Activated CD4-positive, alpha-beta memory T cell treated with anti-CD3 and anti-CD28 coated beads, Interleukin-2, amount 10 ng/mL, durations not matched to agents 7 days and 5 days (primary cell): ENCODE results near the gene RUVBL1. TPM values are rescaled to one million over a fixed set of nuclear protein-coding genes. Genes with fewer than 3 reads are reported as not detected.

Experiments used
- CTCF ChIA-PET: fragments of 350-600 bp; sonication (Branson Sonifier 250); formaldehyde crosslinking; loops from one replicate; lab custom pipeline; 2021; ENCODE audit warnings: antibody characterized with exemption, inconsistent platforms; lab: Charles Lee
- POLR2A ChIA-PET: fragments of 350-600 bp; sonication (Branson Sonifier 250); formaldehyde crosslinking; loops from one replicate; lab custom pipeline; 2021; ENCODE audit warnings: antibody characterized with exemption; lab: Charles Lee
- DNase-seq: peaks from one replicate; pipeline ENCODE4 v3.0.0-alpha.2; 2020
- H3K27ac Mint-ChIP-seq: one replicate; pipeline ENCODE4 v1.8.0; 2021; ENCODE audit warnings: mild to moderate bottlenecking, mixed read lengths
- H3K27me3 Mint-ChIP-seq: one replicate; pipeline ENCODE4 v1.8.0; 2021; ENCODE audit warnings: mixed read lengths
- H3K36me3 Mint-ChIP-seq: one replicate; pipeline ENCODE4 v1.8.0; 2021; ENCODE audit warnings: low read depth, mixed read lengths
- H3K4me1 Mint-ChIP-seq: one replicate; pipeline ENCODE4 v1.8.0; 2021; ENCODE audit warnings: mixed read lengths
- H3K4me3 Mint-ChIP-seq: one replicate; pipeline ENCODE4 v1.8.0; 2021; ENCODE audit warnings: mild to moderate bottlenecking, mixed read lengths
- H3K9me3 Mint-ChIP-seq: one replicate; pipeline ENCODE4 v1.8.0; 2021; ENCODE audit warnings: mixed read lengths
- total RNA-seq, 2 experiments: library from RNA; stranded (reverse); gene quantifications; one replicate each; pipeline ENCODE4 v1.2.3, GENCODE V29; 2021

RUVBL1 gene
- total RNA-seq, 2 experiments from 2014 or later, result 56.3 to 62.3 TPM

DNA sequence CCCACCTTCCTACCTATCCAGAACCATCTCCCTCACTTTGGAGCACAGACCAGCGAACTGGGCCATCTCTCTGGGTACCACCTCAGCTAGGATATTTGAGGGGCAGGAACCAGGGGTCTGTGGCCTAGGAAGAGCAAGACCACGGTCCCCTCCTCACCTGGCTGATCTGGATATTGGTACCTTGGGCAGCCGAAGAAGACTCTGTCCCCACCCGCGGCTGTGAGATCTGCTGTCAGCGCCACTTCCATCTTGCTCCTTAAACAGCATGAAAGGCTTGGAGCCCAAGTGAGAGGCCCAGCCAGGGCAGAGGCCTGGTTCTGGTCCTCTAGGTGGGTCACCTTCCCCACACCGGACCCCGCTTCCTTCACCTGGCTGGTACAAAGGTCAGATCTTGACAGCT lies 44.7 kb downstream of the RUVBL1 start:
- CTCF ChIA-PET, result interaction anchor here (1.0 to 1.9 kb wide), 2 partner anchors 8 to 54 kb away, joined by 3 to 7 read pairs; no protein-coding TSS in a partner anchor
- no peak for DNase-seq
- peaks cover 17% of the 10 kb centered on the region for H3K4me1 Mint-ChIP-seq
- H3K27me3 Mint-ChIP-seq, result no peaks in the 10 kb centered on the region
- H3K27ac Mint-ChIP-seq, result no peak overlapping the region
- H3K9me3 Mint-ChIP-seq, result no peaks in the 10 kb centered on the region
- H3K36me3 Mint-ChIP-seq, result peaks cover 21% of the 10 kb centered on the region
- POLR2A ChIA-PET, result no interaction called here
- no peak overlapping the region for H3K4me3 Mint-ChIP-seq

DNA sequence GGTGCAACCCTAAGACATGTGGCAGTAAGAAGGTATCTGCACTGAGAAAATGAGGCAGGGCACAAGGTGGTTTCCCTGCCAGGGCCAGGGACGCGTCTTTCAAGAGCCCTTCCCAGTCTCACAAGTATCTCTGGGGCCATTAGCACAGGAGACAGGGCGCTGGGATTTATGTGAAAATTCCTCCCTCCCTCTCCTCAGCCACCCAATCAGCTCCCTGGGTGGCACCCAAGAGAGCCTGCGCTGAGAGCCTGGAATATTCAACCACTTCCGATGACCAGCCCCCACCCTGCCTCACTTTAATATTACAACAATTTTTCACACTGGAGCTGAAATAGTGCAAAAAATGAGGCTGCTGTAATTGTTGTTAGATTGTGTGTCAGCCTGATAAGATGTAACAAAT lies 45.3 kb downstream of the RUVBL1 start:
- Mint-ChIP-seq H3K9me3 (no peaks in the 10 kb centered on the region), H3K36me3 (peaks cover 24% of the 10 kb centered on the region)

DNA sequence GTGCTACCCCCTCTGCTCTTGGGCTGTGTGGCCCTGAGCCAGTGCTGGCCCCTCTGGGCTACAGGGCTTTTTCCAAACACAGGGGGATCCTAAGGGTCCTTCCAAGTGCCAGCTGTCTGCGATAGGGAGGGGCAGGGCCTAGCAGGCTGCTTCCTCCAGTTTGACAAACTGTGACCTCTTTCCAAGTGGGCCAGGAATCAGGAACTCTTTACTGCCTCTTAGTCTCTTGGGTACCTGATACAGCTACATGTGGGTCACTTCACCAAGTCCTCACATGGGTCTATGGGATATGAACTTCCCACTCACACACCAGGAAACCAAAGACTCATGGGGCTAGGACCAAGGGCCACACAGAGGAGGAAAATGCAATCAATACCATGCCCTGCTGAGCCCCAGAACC lies 45.9 kb downstream of the RUVBL1 start:
- DNase-seq, result no peak
- H3K27me3 Mint-ChIP-seq, result no peaks in the 10 kb centered on the region
- ChIA-PET CTCF (interaction anchor here (1.0 kb wide), 1 partner anchor 9 kb away, joined by 3 read pairs; no protein-coding TSS in a partner anchor), POLR2A (no interaction called here)
- no peak overlapping the region for H3K4me3 Mint-ChIP-seq
- peaks cover 18% of the 10 kb centered on the region for H3K36me3 Mint-ChIP-seq
- H3K4me1 Mint-ChIP-seq, result peaks cover 17% of the 10 kb centered on the region
- no peak overlapping the region for H3K27ac Mint-ChIP-seq
- no peaks in the 10 kb centered on the region for H3K9me3 Mint-ChIP-seq

More for the DNA sequence above, 45.3 kb downstream of the RUVBL1 start:
- ChIA-PET CTCF (interaction anchor here (1.0 kb wide), 1 partner anchor 8 kb away, joined by 3 read pairs; no protein-coding TSS in a partner anchor), POLR2A (no interaction called here)
- no peak overlapping the region for H3K27ac Mint-ChIP-seq
- no peaks in the 10 kb centered on the region for H3K27me3 Mint-ChIP-seq
- DNase-seq, result no peak
- peaks cover 17% of the 10 kb centered on the region for H3K4me1 Mint-ChIP-seq
- H3K4me3 Mint-ChIP-seq, result no peak overlapping the region

DNA sequence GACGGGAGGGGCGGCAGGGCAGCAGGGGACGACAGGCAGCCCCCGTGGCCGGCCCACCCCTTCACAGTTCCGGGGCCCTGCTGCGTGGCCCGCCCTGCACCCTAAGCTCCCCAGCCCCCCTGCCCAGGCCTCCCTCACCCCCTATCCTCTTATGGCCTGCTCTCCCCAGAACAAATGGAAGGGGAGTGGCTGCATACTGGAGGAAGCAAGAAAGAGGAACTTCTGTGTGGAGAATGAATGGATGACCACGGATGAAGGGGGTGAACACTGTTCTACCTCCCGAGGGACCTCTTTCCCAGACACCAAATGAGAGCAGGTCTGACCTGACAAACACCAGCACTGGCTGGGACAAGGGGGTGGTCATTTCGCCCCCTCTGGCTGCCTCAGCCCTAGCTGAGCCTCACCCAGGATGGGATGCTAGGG lies 46.4 kb downstream of the RUVBL1 start:
- H3K27me3 Mint-ChIP-seq, result no peaks in the 10 kb centered on the region
- H3K36me3 Mint-ChIP-seq, result peaks cover 15% of the 10 kb centered on the region
- H3K4me3 Mint-ChIP-seq, result no peak overlapping the region
- ChIA-PET CTCF (interaction anchor here (0.6 to 1.1 kb wide), 2 partner anchors 19 to 57 kb away, joined by 3 to 5 read pairs; no protein-coding TSS in a partner anchor), POLR2A (interaction anchor here (1.2 to 1.9 kb wide), 2 partner anchors 36 to 46 kb away, joined by 3 to 8 read pairs; partner anchors contain the start of gene RUVBL1)
- DNase-seq, result no peak
- H3K27ac Mint-ChIP-seq, result no peak overlapping the region
- H3K9me3 Mint-ChIP-seq, result no peaks in the 10 kb centered on the region
- peaks cover 17% of the 10 kb centered on the region for H3K4me1 Mint-ChIP-seq

DNA sequence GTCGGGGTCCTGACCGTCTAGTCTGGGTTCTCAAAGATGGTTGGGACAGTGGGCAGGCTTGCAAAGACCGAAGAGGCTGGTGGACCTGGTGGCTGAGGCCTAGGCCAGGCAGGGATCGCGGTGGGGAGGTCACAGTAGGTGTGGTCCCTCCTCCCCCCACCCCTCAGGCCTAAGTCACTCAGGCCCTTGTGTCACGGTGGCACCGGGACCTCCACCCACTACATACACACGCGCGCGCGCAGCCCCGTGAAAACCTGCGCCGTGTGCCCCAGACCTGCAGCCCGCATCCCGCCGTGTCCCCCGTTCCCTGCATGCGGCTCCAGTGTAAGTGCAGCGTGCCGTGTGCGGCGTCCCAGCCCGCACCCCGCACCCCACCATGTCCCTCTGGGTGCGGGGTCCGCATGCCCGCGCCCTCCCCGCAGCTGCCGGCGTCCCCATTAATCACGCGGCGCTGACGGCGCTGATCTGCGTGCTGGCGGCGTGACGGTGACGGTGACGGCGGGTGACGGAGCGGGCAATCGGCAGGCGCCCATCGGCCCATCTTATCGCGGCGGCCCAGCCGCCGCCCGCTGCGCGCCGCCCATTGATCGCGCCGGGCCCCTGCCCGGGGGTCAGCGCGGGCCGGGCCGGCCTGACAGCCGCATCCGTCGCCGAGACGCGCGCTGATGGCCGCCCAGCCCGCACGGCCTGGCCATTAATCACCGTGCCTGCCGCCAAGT lies 47.0 kb downstream of the RUVBL1 start:
- no peak overlapping the region for H3K4me3 Mint-ChIP-seq
- DNase-seq, result no peak
- H3K4me1 Mint-ChIP-seq, result peaks cover 17% of the 10 kb centered on the region
- POLR2A ChIA-PET, result interaction anchor here (1.0 to 1.9 kb wide), 4 partner anchors 21 to 47 kb away, joined by 3 to 8 read pairs (median 3); partner anchors contain the start of gene RUVBL1
- CTCF ChIA-PET, result interaction anchor here (0.6 to 1.7 kb wide), 5 partner anchors 19 to 57 kb away, joined by 3 to 5 read pairs (median 4); partner anchors contain the start of gene RUVBL1
- H3K36me3 Mint-ChIP-seq, result peaks cover 11% of the 10 kb centered on the region
- no peaks in the 10 kb centered on the region for H3K9me3 Mint-ChIP-seq
- H3K27ac Mint-ChIP-seq, result no peak overlapping the region
- H3K27me3 Mint-ChIP-seq, result no peaks in the 10 kb centered on the region

DNA sequence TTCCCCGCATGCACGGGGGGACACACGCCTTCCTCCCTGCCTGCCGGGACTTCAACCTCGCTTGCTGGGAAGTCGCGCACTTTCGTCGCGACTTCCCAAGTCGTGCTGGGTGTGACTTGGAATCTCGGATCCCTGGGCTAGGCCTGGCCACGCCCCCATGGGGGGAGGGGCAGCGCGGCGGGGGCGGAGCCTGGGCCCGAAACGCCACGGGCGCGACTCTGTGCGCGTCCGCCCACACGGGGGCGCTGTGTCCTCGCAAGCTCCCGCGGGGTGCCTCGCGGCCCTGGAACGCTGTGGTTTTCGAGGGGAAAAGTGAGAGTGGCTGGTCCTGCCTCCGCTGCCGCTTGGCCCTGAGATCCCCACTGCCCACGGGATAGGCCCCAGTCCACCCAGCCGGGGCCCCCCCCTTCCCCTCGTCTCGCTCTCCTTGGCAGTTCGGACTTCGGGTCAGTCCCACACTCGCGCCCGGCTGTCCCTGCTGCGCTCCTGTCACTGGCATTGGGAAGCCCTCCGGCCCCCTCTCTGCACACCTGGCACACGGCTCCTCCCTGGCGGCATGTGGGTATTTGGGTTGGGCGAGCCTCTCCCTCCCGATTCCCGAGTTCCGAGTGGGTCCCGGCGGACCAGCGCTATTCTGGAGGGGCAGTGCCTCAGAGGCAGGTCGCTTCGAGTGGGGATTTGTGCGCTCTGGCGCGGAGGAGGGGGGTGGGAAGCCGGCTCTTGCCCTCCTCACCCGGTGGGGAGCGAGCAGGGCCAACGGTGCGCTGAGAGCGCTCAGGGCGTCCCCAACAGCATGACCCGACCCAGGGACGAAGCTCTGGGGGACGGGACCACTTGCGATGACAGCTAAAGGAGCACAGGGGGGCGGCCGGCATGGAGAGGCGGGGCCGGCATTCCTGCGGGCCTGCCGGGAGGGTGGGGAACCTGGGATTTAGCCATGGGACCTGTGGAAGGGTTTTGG lies 47.8 kb downstream of the RUVBL1 start:
- Mint-ChIP-seq H3K36me3 (peaks cover 9% of the 10 kb centered on the region), H3K4me1 (peaks cover 17% of the 10 kb centered on the region), H3K27ac (no peak overlapping the region), H3K4me3 (peak overlapping the region; percentile 24), H3K27me3 (no peaks in the 10 kb centered on the region), H3K9me3 (no peaks in the 10 kb centered on the region)
- POLR2A ChIA-PET, result interaction anchor here (1.0 to 1.9 kb wide), 5 partner anchors 20 to 47 kb away, joined by 3 to 8 read pairs (median 3); partner anchors contain the start of gene RUVBL1
- peak; percentile 83 for DNase-seq
- CTCF ChIA-PET, result interaction anchor here (1.0 to 1.7 kb wide), 6 partner anchors 10 to 58 kb away, joined by 3 to 9 read pairs (median 4); partner anchors contain the start of gene RUVBL1

DNA sequence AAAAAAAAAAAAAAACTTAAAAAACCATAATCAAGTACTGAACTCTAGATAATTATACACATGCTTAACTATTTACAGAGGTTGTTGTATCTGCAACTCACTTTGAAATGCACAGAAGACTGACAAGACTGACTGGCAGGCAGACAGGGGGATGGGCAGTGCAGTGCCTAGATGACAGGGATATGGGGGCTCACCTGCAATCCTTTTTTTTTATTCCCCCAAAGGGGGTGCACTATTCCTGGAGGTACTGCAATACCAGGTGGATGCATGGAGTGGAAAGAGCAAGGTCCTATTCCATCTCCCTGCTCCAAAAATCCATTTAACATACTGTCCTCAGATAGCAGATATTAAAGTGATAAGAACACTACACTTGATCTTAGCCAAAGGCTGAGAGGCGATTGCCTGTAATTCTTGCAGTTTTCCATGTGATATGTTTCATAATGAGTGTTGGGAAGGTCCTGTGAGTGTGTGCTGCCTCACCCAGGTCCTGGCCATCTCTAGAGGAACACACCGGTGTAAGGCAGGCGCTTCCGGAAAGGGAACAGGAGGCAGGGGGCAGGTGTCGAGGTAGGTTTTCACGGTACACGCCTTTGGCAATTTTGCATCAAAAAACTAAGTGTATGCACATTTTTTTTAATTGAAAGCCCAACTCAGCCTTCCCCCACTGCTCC lies 48.6 kb downstream of the RUVBL1 start:
- ChIA-PET POLR2A (interaction anchor here (1.0 to 1.9 kb wide), 2 partner anchors 22 to 48 kb away, joined by 3 to 8 read pairs; partner anchors contain the start of gene RUVBL1), CTCF (interaction anchor here (0.8 to 1.7 kb wide), 7 partner anchors 9 to 58 kb away, joined by 3 to 9 read pairs (median 4); partner anchors contain the start of genes RUVBL1 and SEC61A1)
- H3K4me1 Mint-ChIP-seq, result peaks cover 17% of the 10 kb centered on the region
- no peak overlapping the region for H3K27ac Mint-ChIP-seq
- peak overlapping the region; percentile 24 for H3K4me3 Mint-ChIP-seq
- H3K9me3 Mint-ChIP-seq, result no peaks in the 10 kb centered on the region
- no peak for DNase-seq
- no peaks in the 10 kb centered on the region for H3K27me3 Mint-ChIP-seq
- peaks cover 12% of the 10 kb centered on the region for H3K36me3 Mint-ChIP-seq

DNA sequence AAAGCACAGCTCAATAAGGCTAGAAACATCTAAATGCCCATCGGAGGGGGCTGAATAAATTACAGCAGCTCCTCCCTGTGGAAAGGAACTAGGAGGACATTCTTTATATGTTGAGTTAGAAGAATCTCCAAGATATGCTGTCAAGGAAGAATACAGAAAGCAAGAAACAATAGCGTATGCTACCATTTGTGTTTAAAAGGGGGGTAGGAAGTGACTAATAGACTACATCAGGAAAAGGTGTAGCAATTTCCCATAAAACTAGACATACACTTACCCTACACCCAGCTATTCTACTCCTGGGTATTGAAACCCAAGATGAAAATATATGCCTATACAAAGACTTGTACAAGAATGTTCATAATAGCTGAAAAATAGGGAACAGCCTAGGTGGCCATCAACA lies 49.8 kb downstream of the RUVBL1 start:
- no peak overlapping the region for H3K27ac Mint-ChIP-seq
- H3K4me3 Mint-ChIP-seq, result no peak overlapping the region
- CTCF ChIA-PET, result interaction anchor here (0.7 to 2.0 kb wide), 7 partner anchors 9 to 281 kb away, joined by 3 to 9 read pairs (median 4); partner anchors contain the start of gene SEC61A1
- peaks cover 17% of the 10 kb centered on the region for H3K4me1 Mint-ChIP-seq
- H3K36me3 Mint-ChIP-seq, result peaks cover 22% of the 10 kb centered on the region
- DNase-seq, result no peak
- no peaks in the 10 kb centered on the region for H3K27me3 Mint-ChIP-seq
- POLR2A ChIA-PET, result interaction anchor here (2.1 kb wide), 1 partner anchor 18 kb away, joined by 9 read pairs; no protein-coding TSS in a partner anchor
- H3K9me3 Mint-ChIP-seq, result no peaks in the 10 kb centered on the region

DNA sequence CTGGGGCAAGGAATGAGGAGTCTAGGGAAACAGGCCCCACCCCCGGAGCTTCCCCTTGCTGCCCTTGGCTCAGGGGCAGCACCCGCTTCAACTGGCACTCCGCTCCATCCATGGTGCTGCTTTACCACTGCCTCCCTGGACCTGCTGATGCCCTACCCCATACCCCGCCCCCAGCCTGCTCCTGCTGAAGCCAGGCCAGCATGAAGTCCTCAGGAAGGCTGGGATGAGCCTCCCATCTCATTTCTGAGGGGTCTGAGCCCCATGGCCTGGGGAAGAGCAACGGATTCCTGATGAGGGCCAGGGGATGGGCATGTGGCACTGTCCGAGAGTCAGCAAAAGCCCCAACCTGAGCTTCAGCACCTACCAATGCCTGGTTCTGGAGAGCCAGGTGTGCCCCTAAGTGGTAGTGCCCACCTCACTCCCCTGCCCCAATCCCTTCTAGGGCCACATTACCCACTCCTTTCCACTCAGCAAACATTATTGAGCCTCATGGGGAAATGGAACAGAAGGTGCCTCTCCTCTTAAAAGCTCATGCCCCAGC lies 50.4 kb downstream of the RUVBL1 start:
- DNase-seq, result no peak
- Mint-ChIP-seq H3K27me3 (no peaks in the 10 kb centered on the region), H3K4me3 (no peak overlapping the region), H3K36me3 (peaks cover 27% of the 10 kb centered on the region), H3K9me3 (no peaks in the 10 kb centered on the region), H3K27ac (no peak overlapping the region), H3K4me1 (peaks cover 17% of the 10 kb centered on the region)
- ChIA-PET CTCF (interaction anchor here (0.7 to 2.0 kb wide), 5 partner anchors 9 to 84 kb away, joined by 3 to 9 read pairs (median 5); partner anchors contain the start of gene SEC61A1), POLR2A (interaction anchor here (1.0 to 2.1 kb wide), 2 partner anchors 17 to 296 kb away, joined by 3 to 9 read pairs; no protein-coding TSS in a partner anchor)

DNA sequence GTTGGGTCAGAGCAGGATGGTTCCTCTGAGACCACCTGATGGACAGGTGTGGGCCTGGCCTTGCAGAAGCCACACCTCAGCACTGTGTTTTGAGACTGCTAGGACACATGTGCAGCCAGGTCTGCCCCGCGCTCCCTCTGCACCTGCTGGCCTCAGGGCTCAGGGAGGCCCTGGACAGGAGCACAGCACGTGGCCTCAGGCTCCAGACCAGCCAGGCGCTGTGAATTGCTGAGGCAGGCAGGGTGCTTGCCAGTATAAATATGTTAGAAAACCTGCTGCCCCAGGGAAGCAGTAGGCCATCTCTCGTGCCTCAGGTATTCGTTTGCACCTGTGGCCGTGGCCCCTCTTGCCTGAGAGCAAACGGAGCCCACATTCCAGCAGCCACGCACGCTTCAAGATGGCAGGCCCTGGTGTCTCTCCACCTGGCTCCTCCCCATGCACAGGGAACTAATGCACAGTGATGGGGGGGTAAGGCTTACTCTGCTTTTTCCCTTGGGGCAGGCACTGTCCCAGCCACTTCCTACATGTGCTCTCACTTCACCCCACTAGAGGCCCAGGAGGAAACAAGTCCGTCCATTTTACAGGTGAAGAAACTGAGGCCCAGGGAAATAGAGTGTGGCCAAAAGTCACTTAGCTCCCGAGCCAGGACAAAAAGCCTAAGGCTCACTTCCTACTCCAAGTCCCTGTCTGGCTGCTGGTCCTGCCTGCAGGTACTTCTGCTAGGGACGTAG lies 51.0 kb downstream of the RUVBL1 start:
- Mint-ChIP-seq H3K27ac (no peak overlapping the region), H3K9me3 (no peaks in the 10 kb centered on the region), H3K4me3 (no peak overlapping the region), H3K4me1 (peaks cover 17% of the 10 kb centered on the region), H3K27me3 (no peaks in the 10 kb centered on the region), H3K36me3 (peaks cover 33% of the 10 kb centered on the region)
- DNase-seq, result no peak
- ChIA-PET POLR2A (interaction anchor here (1.0 to 2.1 kb wide), 3 partner anchors 17 to 297 kb away, joined by 3 to 9 read pairs (median 4); no protein-coding TSS in a partner anchor), CTCF (interaction anchor here (2.0 kb wide), 1 partner anchor 84 kb away, joined by 5 read pairs; no protein-coding TSS in a partner anchor)
